Measurements from ENCODE around the gene CA11. TPM values are rescaled to one million over a fixed set of nuclear protein-coding genes. Genes with fewer than 3 reads are reported as not detected.

CA11 gene
- 0.39 and 1.1 TPM in 2 replicates for total RNA-seq

DNA sequence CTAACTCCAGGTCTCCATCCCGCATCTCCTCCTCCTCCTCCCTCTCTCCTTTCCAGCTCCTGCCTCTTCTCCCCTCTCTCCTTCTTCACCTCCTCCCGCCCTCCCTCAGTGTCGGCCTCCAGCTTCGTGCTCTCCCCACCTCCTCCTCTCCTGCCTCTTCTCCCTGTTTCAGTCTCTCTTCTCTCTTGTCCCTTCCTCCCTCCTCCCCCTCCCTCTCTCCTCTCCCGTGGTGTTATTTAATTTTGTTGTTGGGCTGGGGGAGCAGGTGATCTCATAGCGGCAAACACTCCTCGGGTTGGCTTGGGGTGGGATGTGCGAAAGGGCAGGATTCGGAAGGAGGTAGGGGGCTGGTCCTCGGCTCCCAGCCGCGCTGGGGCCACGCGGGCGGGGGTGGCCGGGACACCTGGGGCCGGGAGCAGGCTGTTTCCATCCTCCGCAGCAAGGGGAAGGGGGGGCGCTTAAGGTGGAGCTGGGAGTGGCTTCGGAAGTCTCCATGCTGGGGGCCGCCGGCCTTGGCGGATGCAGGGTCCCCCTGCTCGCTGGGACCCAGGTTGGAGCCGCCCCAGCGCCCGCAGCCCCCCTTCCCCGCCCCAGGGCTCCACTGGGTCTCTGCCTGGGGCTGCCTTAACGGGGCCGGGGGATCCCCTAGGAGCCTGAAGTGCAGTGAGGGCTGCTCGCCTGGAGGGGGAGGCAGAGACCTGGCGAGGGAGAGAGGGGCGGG, at the start of gene CA11:
Gene CA11, minus strand, starts transcription at position 187 of the 721 bp plus-strand sequence. CDS start 555 bp downstream, outside the sequence.

GRCh38 chr19:48672994-48673393, 27.0 kb upstream of the CA11 start, which contains the start of gene NTN5:
NTN5 (minus strand) TSS chr19:48673017; CDS start chr19:48670986, 2,031 bp downstream.

DNA sequence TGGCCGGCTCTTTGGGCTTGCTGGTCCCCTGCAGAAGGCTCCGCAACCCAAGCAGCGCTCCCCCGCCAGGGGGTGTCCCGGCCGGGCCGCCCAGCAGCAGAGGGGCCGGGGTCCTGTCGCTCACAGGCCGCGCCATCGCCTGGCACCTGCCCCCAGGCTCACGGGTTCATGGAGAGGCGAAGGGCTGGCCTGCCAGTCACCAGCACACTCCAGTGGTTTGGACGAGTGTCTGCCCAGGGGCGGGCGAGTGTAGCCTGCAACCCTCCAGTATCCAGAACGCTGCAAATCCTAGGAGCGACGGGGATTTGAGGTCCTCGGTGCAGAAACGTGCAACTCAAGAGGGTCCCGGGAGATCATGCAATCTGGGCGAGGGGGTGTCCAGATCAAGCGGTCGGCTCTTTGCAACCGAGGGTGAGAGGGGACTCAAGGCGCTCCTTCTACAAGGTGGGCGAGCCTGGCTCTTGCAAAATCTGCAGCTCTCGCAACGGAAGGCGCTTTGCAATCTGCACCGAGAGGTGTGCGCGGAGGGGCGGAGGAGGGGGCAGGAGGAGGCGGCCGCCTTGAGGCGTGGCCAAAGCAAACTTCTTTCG, 9.0 kb downstream of the CA11 start, which contains the start of gene DBP:
Gene DBP, minus strand, starts transcription at position 521 of the 590 bp plus-strand sequence. Its CDS starts 385 bp downstream, at position 136.

GRCh38 chr19:48618916-48619691, 26.9 kb downstream of the CA11 start, which contains the start of the genes RPL18 and SPHK2:
RPL18 (minus strand) TSS chr19:48619178; CDS start chr19:48619143, 35 bp downstream.
SPHK2 (plus strand) TSS chr19:48619506; CDS start chr19:48620515, 1,009 bp downstream.

GRCh38 chr19:48614436-48615230, 31.4 kb downstream of the CA11 start, which contains the start of gene FAM83E:
FAM83E (minus strand) TSS chr19:48615076; CDS start chr19:48613372, 1,704 bp downstream.

GRCh38 chr19:48606463-48607358, 39.3 kb downstream of the CA11 start, which contains the start of gene SPACA4:
SPACA4 (plus strand) TSS chr19:48606742; CDS start chr19:48606979, 237 bp downstream.

Other genes with a start within 250 kb of the CA11 start
- 32.7 and 53.6 TPM in 2 replicates for gene GRWD1, start 200.2 kb downstream of the CA11 start, total RNA-seq
- 0.37 and 0.59 TPM in 2 replicates for gene KCNJ14, start 190.6 kb downstream of the CA11 start, total RNA-seq
- gene CYTH2, start 176.8 kb downstream of the CA11 start, total RNA-seq, result 31.7 and 34.5 TPM in 2 replicates
- not detected in 2 replicates for gene LMTK3, start 134.4 kb downstream of the CA11 start, total RNA-seq
- not detected in 2 replicates for gene SULT2B1, start 94.0 kb downstream of the CA11 start, total RNA-seq
- gene SPACA4, start 39.4 kb downstream of the CA11 start, total RNA-seq, result not detected in 2 replicates
- gene FAM83E, start 31.1 kb downstream of the CA11 start, total RNA-seq, result under 0.01 and 1.4 TPM in 2 replicates
- gene RPL18, start 27.0 kb downstream of the CA11 start, total RNA-seq, result 1,644 and 2,294 TPM in 2 replicates
- 9.2 and 11.5 TPM in 2 replicates for gene SPHK2, start 26.7 kb downstream of the CA11 start, total RNA-seq
- 1.6 and 5.9 TPM in 2 replicates for gene DBP, start 8.8 kb downstream of the CA11 start, total RNA-seq
- under 0.01 TPM in 1 of 2 replicates, not detected in the other for gene NTN5, start 26.8 kb upstream of the CA11 start, total RNA-seq
- not detected in 2 replicates for gene FUT2, start 49.8 kb upstream of the CA11 start, total RNA-seq
- gene MAMSTR, start 73.5 kb upstream of the CA11 start, total RNA-seq, result 1.4 and 2.2 TPM in 2 replicates
- 2.9 and 3.5 TPM in 2 replicates for gene RASIP1, start 94.4 kb upstream of the CA11 start, total RNA-seq
- gene IZUMO1, start 100.7 kb upstream of the CA11 start, total RNA-seq, result not detected in 2 replicates
- 0.20 TPM in 1 of 2 replicates, not detected in the other for gene FUT1, start 106.5 kb upstream of the CA11 start, total RNA-seq
- not detected in 2 replicates for gene FGF21, start 109.3 kb upstream of the CA11 start, total RNA-seq
- 43.7 and 44.2 TPM in 2 replicates for gene BCAT2, start 164.8 kb upstream of the CA11 start, total RNA-seq
- gene HSD17B14, start 190.3 kb upstream of the CA11 start, total RNA-seq, result 1.1 and 1.4 TPM in 2 replicates
- 16.4 and 21.3 TPM in 2 replicates for gene PLEKHA4, start 222.4 kb upstream of the CA11 start, total RNA-seq
- 41.5 and 55.9 TPM in 2 replicates for gene PPP1R15A, start 226.2 kb upstream of the CA11 start, total RNA-seq

All from subcutaneous preadipocyte (primary cell).